Measurements from ENCODE around the gene KRT78. TPM values are rescaled to one million over a fixed set of nuclear protein-coding genes. Genes with fewer than 3 reads are reported as not detected.

Gene KRT78
- total and polyA plus RNA-seq, 2 of the 13 experiments (the other 11 are each of a cell fraction or from before 2014, with no cell fraction given), result not detected

- TF ChIP-seq ATF2 (CRISPR knock-in tag; IDR thresholded peaks at IDR 0.05) (no peak), TEAD2 (CRISPR knock-in tag; IDR thresholded peaks at IDR 0.05) (no peak), MTF1 (CRISPR knock-in tag; IDR thresholded peaks at IDR 0.05) (no peak), EED (CRISPR knock-in tag; IDR thresholded peaks at IDR 0.05) (no peak), HCFC1 (IDR thresholded peaks at IDR 0.05; ENCODE audit: low read depth, low read length) (no peak)
- TF ChIP-seq, protein P1, sequence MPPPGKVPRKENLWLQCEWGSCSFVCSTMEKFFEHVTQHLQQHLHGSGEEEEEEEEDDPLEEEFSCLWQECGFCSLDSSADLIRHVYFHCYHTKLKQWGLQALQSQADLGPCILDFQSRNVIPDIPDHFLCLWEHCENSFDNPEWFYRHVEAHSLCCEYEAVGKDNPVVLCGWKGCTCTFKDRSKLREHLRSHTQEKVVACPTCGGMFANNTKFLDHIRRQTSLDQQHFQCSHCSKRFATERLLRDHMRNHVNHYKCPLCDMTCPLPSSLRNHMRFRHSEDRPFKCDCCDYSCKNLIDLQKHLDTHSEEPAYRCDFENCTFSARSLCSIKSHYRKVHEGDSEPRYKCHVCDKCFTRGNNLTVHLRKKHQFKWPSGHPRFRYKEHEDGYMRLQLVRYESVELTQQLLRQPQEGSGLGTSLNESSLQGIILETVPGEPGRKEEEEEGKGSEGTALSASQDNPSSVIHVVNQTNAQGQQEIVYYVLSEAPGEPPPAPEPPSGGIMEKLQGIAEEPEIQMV (CRISPR knock-in tag; IDR thresholded peaks at IDR 0.05; ENCODE audit: low read depth), result no peak
Measured at GRCh38 chr12:52788192-52788875, 60.5 kb downstream of the KRT78 start (continued).

Other genes with a start within 250 kb of the KRT78 start
- gene KRT72, start 247.5 kb downstream of the KRT78 start, total RNA-seq (2016; rRNA removed; fragmentation: Illumina TruSeq; extraction: Trizol), result not detected in 2 replicates
- not detected in 2 replicates for gene KRT72, start 247.5 kb downstream of the KRT78 start, polyA plus RNA-seq (2011; rRNA removed)
- not detected in 2 replicates for gene KRT73, start 230.4 kb downstream of the KRT78 start, total RNA-seq (2016; rRNA removed; fragmentation: Illumina TruSeq; extraction: Trizol)
- not detected in 2 replicates for gene KRT73, start 230.4 kb downstream of the KRT78 start, polyA plus RNA-seq (2011; rRNA removed)
- not detected in 2 replicates for gene KRT2, start 196.8 kb downstream of the KRT78 start, total RNA-seq (2016; rRNA removed; fragmentation: Illumina TruSeq; extraction: Trizol)
- gene KRT2, start 196.8 kb downstream of the KRT78 start, polyA plus RNA-seq (2011; rRNA removed), result not detected in 2 replicates
- not detected in 2 replicates for gene KRT1, start 168.6 kb downstream of the KRT78 start, total RNA-seq (2016; rRNA removed; fragmentation: Illumina TruSeq; extraction: Trizol)
- not detected in 2 replicates for gene KRT1, start 168.6 kb downstream of the KRT78 start, polyA plus RNA-seq (2011; rRNA removed)
- not detected in 2 replicates for gene KRT77, start 145.5 kb downstream of the KRT78 start, total RNA-seq (2016; rRNA removed; fragmentation: Illumina TruSeq; extraction: Trizol)
- not detected in 2 replicates for gene KRT77, start 145.5 kb downstream of the KRT78 start, polyA plus RNA-seq (2011; rRNA removed)
- not detected in 2 replicates for gene KRT76, start 71.6 kb downstream of the KRT78 start, total RNA-seq (2016; rRNA removed; fragmentation: Illumina TruSeq; extraction: Trizol)
- gene KRT76, start 71.6 kb downstream of the KRT78 start, polyA plus RNA-seq (2011; rRNA removed), result not detected in 2 replicates
- not detected in 2 replicates for gene KRT3, start 52.9 kb downstream of the KRT78 start, total RNA-seq (2016; rRNA removed; fragmentation: Illumina TruSeq; extraction: Trizol)
- gene KRT3, start 52.9 kb downstream of the KRT78 start, polyA plus RNA-seq (2011; rRNA removed), result not detected in 2 replicates
- not detected in 2 replicates for gene KRT4, start 34.9 kb downstream of the KRT78 start, total RNA-seq (2016; rRNA removed; fragmentation: Illumina TruSeq; extraction: Trizol)
- gene KRT4, start 34.9 kb downstream of the KRT78 start, polyA plus RNA-seq (2011; rRNA removed), result not detected in 2 replicates
- not detected in 2 replicates for gene KRT79, start 14.7 kb downstream of the KRT78 start, total RNA-seq (2016; rRNA removed; fragmentation: Illumina TruSeq; extraction: Trizol)
- gene KRT79, start 14.7 kb downstream of the KRT78 start, polyA plus RNA-seq (2011; rRNA removed), result 0.09 TPM in 1 of 2 replicates, not detected in the other
- 718 and 837 TPM in 2 replicates for gene KRT8, start 56.1 kb upstream of the KRT78 start, total RNA-seq (2016; rRNA removed; fragmentation: Illumina TruSeq; extraction: Trizol)
- 491 and 498 TPM in 2 replicates for gene KRT8, start 56.1 kb upstream of the KRT78 start, polyA plus RNA-seq (2011; rRNA removed)
- 618 and 762 TPM in 2 replicates for gene KRT18, start 100.1 kb upstream of the KRT78 start, total RNA-seq (2016; rRNA removed; fragmentation: Illumina TruSeq; extraction: Trizol)
- gene KRT18, start 100.1 kb upstream of the KRT78 start, polyA plus RNA-seq (2011; rRNA removed), result 433 and 436 TPM in 2 replicates
- 548 and 779 TPM in 2 replicates for gene EIF4B, start 157.5 kb upstream of the KRT78 start, total RNA-seq (2016; rRNA removed; fragmentation: Illumina TruSeq; extraction: Trizol)
- 327 and 416 TPM in 2 replicates for gene EIF4B, start 157.5 kb upstream of the KRT78 start, polyA plus RNA-seq (2011; rRNA removed)
- 3.2 and 8.9 TPM in 2 replicates for gene TNS2, start 201.1 kb upstream of the KRT78 start, total RNA-seq (2016; rRNA removed; fragmentation: Illumina TruSeq; extraction: Trizol)
- gene TNS2, start 201.1 kb upstream of the KRT78 start, polyA plus RNA-seq (2011; rRNA removed), result 18.0 and 20.4 TPM in 2 replicates
- 9.0 and 9.2 TPM in 2 replicates for gene SPRYD3, start 230.4 kb upstream of the KRT78 start, total RNA-seq (2016; rRNA removed; fragmentation: Illumina TruSeq; extraction: Trizol)
- gene SPRYD3, start 230.4 kb upstream of the KRT78 start, polyA plus RNA-seq (2011; rRNA removed), result 9.2 and 10.7 TPM in 2 replicates
- 2.1 and 3.9 TPM in 2 replicates for gene IGFBP6, start 248.7 kb upstream of the KRT78 start, total RNA-seq (2016; rRNA removed; fragmentation: Illumina TruSeq; extraction: Trizol)
- gene IGFBP6, start 248.7 kb upstream of the KRT78 start, polyA plus RNA-seq (2011; rRNA removed), result 22.6 and 25.2 TPM in 2 replicates